HCT116 (cell line): ENCODE measurements around the gene HMHB1.

Experiments
- CTCF ChIP-seq, 3 experiments: fragments of 200-600 bp in 1 of 3; sonication (generic) in 1 of 3; IDR thresholded peaks in 2 of 3; conservative IDR thresholded peaks in 1 of 3; 2 replicates each; pipeline ENCODE4 v1.5.1; 2012 to 2017; ENCODE audit warnings: low read depth in 2 of 3, low read length in 2 of 3, antibody characterized with exemption in 1 of 3, borderline replicate concordance in 1 of 3, control low read depth in 1 of 3, mild to moderate bottlenecking in 1 of 3, mixed read lengths in 1 of 3, mixed run types in 1 of 3, moderate library complexity in 1 of 3; ENCODE audit not compliant: insufficient read depth in 1 of 3
- ZNF274 ChIP-seq: fragments of 200-500 bp; sonication (Bioruptor generic); IDR thresholded peaks from 2 replicates; pipeline ENCODE4 v1.6.1; 2014; ENCODE audit warnings: mild to moderate bottlenecking, low read depth, low read length, inconsistent platforms

GRCh38 chr5:143772621-143773020 is 39.3 kb upstream of the HMHB1 start:
- TF ChIP-seq CTCF (IDR thresholded peaks at IDR 0.05 in 2 of 3, conservative IDR thresholded peaks at IDR 0.05 in 1 of 3; ENCODE audit: borderline replicate concordance in 1 of 3, insufficient read depth in 1 of 3, low read depth in 2 of 3, low read length in 2 of 3), result no peak
- TF ChIP-seq ZNF274, result no peak
